ENCODE results near the gene FITM2.

The FITM2 gene

GRCh38 chr20:44287272-44288097 is 23.5 kb downstream of the FITM2 start:
- TF ChIP-seq CTCF (IDR thresholded peaks at IDR 0.05; ENCODE audit: low read depth, low read length, missing control alignments), result no peak
- no peak for DNase-seq (ENCODE audit: low read depth)
- no peak overlapping the region for H3K4me3 ChIP-seq (ENCODE audit: low read depth, low read length)
- in situ Hi-C loops (cut with HindIII; ENCODE audit: low sequenced_read_pairs), result no loop called here

DNA sequence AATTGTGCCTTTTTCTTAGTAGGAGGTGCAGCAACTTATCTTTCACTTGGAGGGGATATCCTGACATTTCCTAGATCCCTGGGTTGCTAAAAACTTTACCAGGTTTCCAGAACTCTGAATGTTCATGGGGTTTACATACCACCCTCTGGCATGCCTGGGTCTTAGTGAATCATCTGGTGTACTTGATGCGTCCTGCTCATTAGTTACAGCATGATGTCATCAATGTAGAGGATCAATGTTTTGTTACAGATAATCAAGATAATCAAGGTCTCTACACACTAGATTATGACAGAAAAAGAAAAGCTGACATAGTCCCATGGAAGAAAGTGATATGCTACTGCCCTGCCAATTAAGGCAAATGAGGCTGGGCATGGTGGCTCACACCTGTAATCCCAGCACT is 27.0 kb downstream of the FITM2 start:
- in situ Hi-C loops (cut with HindIII; ENCODE audit: low sequenced_read_pairs), result no loop called here
- no peak for TF ChIP-seq CTCF (IDR thresholded peaks at IDR 0.05; ENCODE audit: low read depth, low read length, missing control alignments)
- no peak for DNase-seq (ENCODE audit: low read depth)
- no peak overlapping the region for H3K4me3 ChIP-seq (ENCODE audit: low read depth, low read length)

- in situ Hi-C loops (cut with HindIII; ENCODE audit: low sequenced_read_pairs), result no loop called here
- H3K4me3 ChIP-seq (ENCODE audit: low read depth, low read length), result no peak overlapping the region
- no peak for TF ChIP-seq CTCF (IDR thresholded peaks at IDR 0.05; ENCODE audit: low read depth, low read length, missing control alignments)
- no peak for DNase-seq (ENCODE audit: low read depth)
Measured at GRCh38 chr20:44282192-44282591, 28.8 kb downstream of the FITM2 start.

- in situ Hi-C loops (cut with HindIII; ENCODE audit: low sequenced_read_pairs), result no loop called here
- DNase-seq (ENCODE audit: low read depth), result no peak
- no peak overlapping the region for H3K4me3 ChIP-seq (ENCODE audit: low read depth, low read length)
- TF ChIP-seq CTCF (IDR thresholded peaks at IDR 0.05; ENCODE audit: low read depth, low read length, missing control alignments), result no peak
Measured at GRCh38 chr20:44280387-44280786, 30.6 kb downstream of the FITM2 start.

DNA sequence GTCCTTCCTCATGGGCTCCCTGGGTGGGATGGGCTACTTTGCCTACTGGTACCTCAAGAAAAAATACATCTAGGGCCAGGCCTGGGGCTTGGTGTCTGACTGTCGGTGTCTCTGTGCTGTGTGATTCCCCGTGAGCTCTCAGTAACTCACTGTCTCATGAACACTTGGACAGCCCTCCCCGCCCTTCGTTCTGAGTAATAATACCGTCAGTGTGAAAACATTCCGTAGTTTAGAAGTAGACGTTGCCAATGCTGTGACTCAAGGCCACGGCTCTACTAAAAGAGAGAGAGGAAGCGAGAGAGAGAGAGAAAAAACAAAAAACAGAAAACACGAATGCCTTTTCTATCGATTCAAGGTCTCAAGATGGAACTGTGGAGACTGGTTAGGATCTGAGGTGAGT is 31.8 kb downstream of the FITM2 start:
- H3K4me3 ChIP-seq (ENCODE audit: low read depth, low read length), result no peak overlapping the region
- TF ChIP-seq CTCF (IDR thresholded peaks at IDR 0.05; ENCODE audit: low read depth, low read length, missing control alignments), result no peak
- in situ Hi-C loops (cut with HindIII; ENCODE audit: low sequenced_read_pairs), result no loop called here
- peak; percentile 64 for DNase-seq (ENCODE audit: low read depth)

DNA sequence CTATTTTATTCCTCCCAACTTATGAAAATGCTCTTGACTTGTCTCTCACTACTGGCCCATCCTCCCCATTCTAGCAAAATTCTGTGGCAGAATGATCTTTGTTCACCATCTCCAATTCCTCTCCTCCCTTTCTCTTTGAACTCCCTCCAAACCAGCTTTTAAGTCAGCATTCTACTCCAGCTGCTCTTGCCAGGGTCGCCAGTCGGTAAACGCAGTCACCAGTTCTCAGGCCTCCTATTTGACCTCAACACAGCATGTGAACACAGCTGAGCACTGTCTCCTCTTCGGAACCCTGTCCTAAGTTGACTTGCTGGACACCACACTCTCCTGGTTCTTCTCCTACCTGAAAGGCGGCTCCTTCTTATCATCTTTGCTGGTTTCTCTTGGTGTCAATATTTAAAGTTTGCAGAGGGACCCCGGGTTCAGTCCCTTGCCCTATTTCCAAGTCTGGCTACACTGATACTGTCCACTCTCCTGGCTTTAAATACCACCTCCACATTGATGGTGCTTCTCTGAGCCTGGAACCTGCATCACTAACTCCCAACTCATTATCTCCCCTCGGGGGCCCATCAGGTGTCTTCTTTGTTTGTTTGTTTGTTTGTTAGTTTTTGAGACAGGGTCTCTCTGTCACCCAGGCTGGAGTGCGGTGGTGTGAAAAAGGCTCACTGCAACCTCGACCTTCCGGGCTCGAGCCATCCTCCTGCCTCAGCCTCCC is 36.5 kb downstream of the FITM2 start:
- in situ Hi-C loops (cut with HindIII; ENCODE audit: low sequenced_read_pairs), result no loop called here
- DNase-seq (ENCODE audit: low read depth), result no peak
- TF ChIP-seq CTCF (IDR thresholded peaks at IDR 0.05; ENCODE audit: low read depth, low read length, missing control alignments), result no peak
- H3K4me3 ChIP-seq (ENCODE audit: low read depth, low read length), result no peak overlapping the region

All from astrocyte of the cerebellum (primary cell).